PFSK-1 (cell line): Measurements from ENCODE around the gene CAMK4.

ENCODE experiments used
- FOXP2 ChIP-seq: optimal IDR thresholded peaks from 2 replicates; pipeline ENCODE3; 2011; ENCODE audit warnings: borderline replicate concordance, control low read depth, inconsistent platforms; ENCODE audit not compliant: insufficient read depth; ENCODE audit errors: extremely low read length, extremely low read depth
- POLR2AphosphoS5 ChIP-seq: IDR thresholded peaks from 2 replicates; pipeline ENCODE4 v1.6.1; 2012; ENCODE audit warnings: low read depth, mild to moderate bottlenecking, control low read depth, low read length, moderate library complexity
- REST ChIP-seq, 2 experiments: IDR thresholded peaks; 2 replicates each; pipeline versions ENCODE4 v1.6.1 to v1.8.0; 2011 to 2012; ENCODE audit warnings: low read depth in 2 of 2, low read length in 2 of 2, control low read depth in 1 of 2, inconsistent platforms in 1 of 2, mild to moderate bottlenecking in 1 of 2, moderate library complexity in 1 of 2; ENCODE audit not compliant: insufficient read depth in 1 of 2
- SIN3A ChIP-seq: IDR thresholded peaks from 2 replicates; pipeline ENCODE4 v1.6.1; 2012; ENCODE audit warnings: mild to moderate bottlenecking, low read length, moderate library complexity, borderline replicate concordance; ENCODE audit not compliant: insufficient read depth
- TAF1 ChIP-seq: IDR thresholded peaks from 2 replicates; pipeline ENCODE4 v1.6.1; 2012; ENCODE audit warnings: low read length, control low read depth, borderline replicate concordance; ENCODE audit not compliant: insufficient read depth

CAMK4 gene

GRCh38 chr5:111399113-111399512, 174.9 kb downstream of the CAMK4 start:
- TF ChIP-seq SIN3A: no peak
- no peak for TF ChIP-seq FOXP2

- no peak for TF ChIP-seq POLR2AphosphoS5
- TF ChIP-seq TAF1: no peak
Measured at GRCh38 chr5:111401906-111402305, 177.7 kb downstream of the CAMK4 start.

- no peak for TF ChIP-seq FOXP2
- no peak for TF ChIP-seq TAF1
- no peak for TF ChIP-seq REST (IDR thresholded peaks at IDR 0.05; ENCODE audit: insufficient read depth in 1 of 2, low read depth in 2 of 2, low read length in 2 of 2)
- TF ChIP-seq POLR2AphosphoS5: no peak
- no peak for TF ChIP-seq SIN3A
Measured at GRCh38 chr5:111404270-111404769, 180.1 kb downstream of the CAMK4 start.

- no peak for TF ChIP-seq SIN3A
- TF ChIP-seq POLR2AphosphoS5: no peak
- no peak for TF ChIP-seq REST (IDR thresholded peaks at IDR 0.05; ENCODE audit: insufficient read depth in 1 of 2, low read depth in 2 of 2, low read length in 2 of 2)
- no peak for TF ChIP-seq TAF1
- TF ChIP-seq FOXP2: no peak
Measured at GRCh38 chr5:111407562-111407961, 183.4 kb downstream of the CAMK4 start.

GRCh38 chr5:111408817-111409216, 184.6 kb downstream of the CAMK4 start:
- TF ChIP-seq SIN3A (no peak), FOXP2 (no peak), POLR2AphosphoS5 (no peak), REST (IDR thresholded peaks at IDR 0.05; ENCODE audit: insufficient read depth in 1 of 2, low read depth in 2 of 2, low read length in 2 of 2) (no peak), TAF1 (no peak)

- no peak for TF ChIP-seq REST (IDR thresholded peaks at IDR 0.05; ENCODE audit: insufficient read depth in 1 of 2, low read depth in 2 of 2, low read length in 2 of 2)
- TF ChIP-seq SIN3A: no peak
- no peak for TF ChIP-seq FOXP2
- no peak for TF ChIP-seq TAF1
Measured at GRCh38 chr5:111411301-111411700, 187.1 kb downstream of the CAMK4 start.
